Activated T-helper 2 cell treated with anti-CD3 and anti-CD28 coated beads, Interferon-gamma antibody, Interleukin-2, Interleukin-4, amounts not matched to agents 10 μg/mL and 5 μg/mL and 100 μg/mL, durations not matched to agents 14 hours and 24 hours and 36 hours (primary cell): ENCODE results near the gene NFATC2. TPM values are rescaled to one million over a fixed set of nuclear protein-coding genes. Genes with fewer than 3 reads are reported as not detected.

ENCODE experiments used
- DNase-seq: peaks from one replicate; pipeline ENCODE4 v3.0.0; 2021; ENCODE audit warnings: low spot score
- H3K27ac Mint-ChIP-seq: one replicate; pipeline ENCODE4 v1.8.0; 2021; ENCODE audit warnings: mixed read lengths
- H3K27me3 Mint-ChIP-seq: one replicate; pipeline ENCODE4 v1.8.0; 2021; ENCODE audit warnings: low read depth, mixed read lengths
- H3K36me3 Mint-ChIP-seq: one replicate; pipeline ENCODE4 v1.8.0; 2021; ENCODE audit warnings: low read depth, mixed read lengths
- H3K4me1 Mint-ChIP-seq: one replicate; pipeline ENCODE4 v1.8.0; 2021; ENCODE audit warnings: low read depth, mixed read lengths
- H3K4me3 Mint-ChIP-seq: one replicate; pipeline ENCODE4 v1.8.0; 2021; ENCODE audit warnings: low read depth, mild to moderate bottlenecking, moderate library complexity, mixed read lengths
- H3K9me3 Mint-ChIP-seq: one replicate; pipeline ENCODE4 v1.8.0; 2021; ENCODE audit warnings: mixed read lengths
- intact Hi-C: fragments of 100-400 bp; cut with micrococcal nuclease; formaldehyde crosslinking; loops from one replicate; pipeline ENCODE4 v1.15.1; 2023
- total RNA-seq: library from RNA; stranded (reverse); gene quantifications from 2 replicates; pipeline ENCODE4 v1.2.3, GENCODE V29; 2022

The NFATC2 gene
- total RNA-seq, 1 donor from 2014 or later: 67.1 TPM

GRCh38 chr20:51418137-51418529, 124.4 kb downstream of the NFATC2 start:
- Mint-ChIP-seq H3K9me3 (no peaks in the 10 kb centered on the region), H3K36me3 (peaks cover 72% of the 10 kb centered on the region), H3K4me1 (peaks cover 43% of the 10 kb centered on the region), H3K27me3 (no peaks in the 10 kb centered on the region), H3K27ac (no peak overlapping the region), H3K4me3 (no peak overlapping the region)
- intact Hi-C loops: no loop called here
- no peak for DNase-seq

- Mint-ChIP-seq H3K27me3 (no peaks in the 10 kb centered on the region), H3K36me3 (peaks cover 72% of the 10 kb centered on the region), H3K4me1 (peaks cover 41% of the 10 kb centered on the region), H3K9me3 (no peaks in the 10 kb centered on the region), H3K27ac (peak overlapping the region; percentile 75), H3K4me3 (no peak overlapping the region)
- no peak for DNase-seq
- intact Hi-C loops: no loop called here
Observed at GRCh38 chr20:51417250-51418136, 125.0 kb downstream of the NFATC2 start.

- peak overlapping the region; percentile 75 for H3K27ac Mint-ChIP-seq
- peaks cover 71% of the 10 kb centered on the region for H3K36me3 Mint-ChIP-seq
- no peak for DNase-seq
- no peaks in the 10 kb centered on the region for H3K9me3 Mint-ChIP-seq
- no peaks in the 10 kb centered on the region for H3K27me3 Mint-ChIP-seq
- no peak overlapping the region for H3K4me3 Mint-ChIP-seq
- intact Hi-C loops: no loop called here
- H3K4me1 Mint-ChIP-seq: peaks cover 41% of the 10 kb centered on the region
Observed at GRCh38 chr20:51416532-51417249, 125.8 kb downstream of the NFATC2 start.

GRCh38 chr20:51413857-51414256, 128.7 kb downstream of the NFATC2 start:
- DNase-seq: no peak
- Mint-ChIP-seq H3K4me1 (peaks cover 51% of the 10 kb centered on the region), H3K27ac (peak overlapping the region; percentile 42), H3K9me3 (peaks cover 6% of the 10 kb centered on the region), H3K36me3 (peaks cover 69% of the 10 kb centered on the region), H3K27me3 (no peaks in the 10 kb centered on the region), H3K4me3 (no peak overlapping the region)
- intact Hi-C loops: no loop called here

DNA sequence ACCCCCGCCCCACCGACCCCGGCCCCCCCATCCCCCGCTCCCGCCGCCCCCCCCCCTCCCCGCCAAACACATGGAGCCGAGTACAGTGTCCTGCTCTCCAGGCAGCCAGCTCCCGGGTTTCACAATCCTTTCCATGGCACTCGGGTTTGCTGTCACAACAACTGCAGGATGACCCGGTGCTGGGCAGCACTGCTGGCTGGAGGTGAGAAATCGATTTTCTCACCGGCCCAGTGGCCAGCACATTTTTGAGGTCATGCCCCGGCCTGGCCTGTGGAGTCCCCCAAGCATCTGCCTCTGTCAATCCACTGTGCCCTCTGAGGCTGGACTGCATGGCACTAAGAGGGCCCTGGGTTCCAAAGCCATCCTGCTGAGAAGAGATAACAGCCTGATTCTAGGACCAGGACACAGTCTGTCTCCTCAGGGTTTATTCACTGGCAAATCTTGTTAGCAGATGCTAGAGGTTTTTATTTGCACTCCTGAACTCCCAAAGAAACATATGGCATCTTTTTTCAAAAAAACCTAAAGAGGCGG, 129.5 kb downstream of the NFATC2 start:
- intact Hi-C loops: no loop called here
- Mint-ChIP-seq H3K36me3 (peaks cover 74% of the 10 kb centered on the region), H3K4me3 (no peak overlapping the region), H3K4me1 (peaks cover 53% of the 10 kb centered on the region), H3K27me3 (no peaks in the 10 kb centered on the region), H3K27ac (no peak overlapping the region), H3K9me3 (peaks cover 6% of the 10 kb centered on the region)
- no peak for DNase-seq

DNA sequence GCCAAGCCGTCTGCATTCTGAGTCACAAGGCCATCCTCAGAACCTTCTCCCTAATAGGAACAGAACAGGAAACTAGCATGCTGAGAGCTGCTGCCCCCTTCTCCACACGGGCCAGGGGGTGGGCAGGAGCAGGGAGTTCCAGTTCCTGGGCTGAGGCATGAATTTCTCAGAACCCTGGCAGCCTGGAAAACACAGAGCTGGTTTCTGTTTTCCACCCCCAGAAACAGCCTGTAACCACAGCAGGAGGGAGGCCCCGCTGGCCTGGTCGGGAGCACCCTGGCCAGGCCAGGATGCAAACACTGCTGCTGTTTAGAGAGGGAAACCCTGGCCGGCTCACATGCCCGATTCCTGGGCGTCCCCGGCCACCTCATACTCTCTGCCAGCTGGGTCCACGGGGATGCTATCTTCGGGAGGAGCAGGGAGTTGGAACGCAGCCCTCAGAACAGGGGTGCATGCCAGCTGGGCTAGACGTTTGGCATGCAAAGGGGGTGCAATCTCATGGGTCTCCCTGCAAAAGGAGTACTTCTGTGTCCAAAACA, 130.1 kb downstream of the NFATC2 start:
- no peaks in the 10 kb centered on the region for H3K27me3 Mint-ChIP-seq
- intact Hi-C loops: no loop called here
- no peak for DNase-seq
- H3K4me1 Mint-ChIP-seq: peaks cover 52% of the 10 kb centered on the region
- H3K36me3 Mint-ChIP-seq: peaks cover 76% of the 10 kb centered on the region
- peak overlapping the region; percentile 60 for H3K27ac Mint-ChIP-seq
- H3K9me3 Mint-ChIP-seq: peaks cover 6% of the 10 kb centered on the region
- no peak overlapping the region for H3K4me3 Mint-ChIP-seq

- no peak overlapping the region for H3K4me3 Mint-ChIP-seq
Observed at GRCh38 chr20:51411870-51412269, 130.6 kb downstream of the NFATC2 start.

DNA sequence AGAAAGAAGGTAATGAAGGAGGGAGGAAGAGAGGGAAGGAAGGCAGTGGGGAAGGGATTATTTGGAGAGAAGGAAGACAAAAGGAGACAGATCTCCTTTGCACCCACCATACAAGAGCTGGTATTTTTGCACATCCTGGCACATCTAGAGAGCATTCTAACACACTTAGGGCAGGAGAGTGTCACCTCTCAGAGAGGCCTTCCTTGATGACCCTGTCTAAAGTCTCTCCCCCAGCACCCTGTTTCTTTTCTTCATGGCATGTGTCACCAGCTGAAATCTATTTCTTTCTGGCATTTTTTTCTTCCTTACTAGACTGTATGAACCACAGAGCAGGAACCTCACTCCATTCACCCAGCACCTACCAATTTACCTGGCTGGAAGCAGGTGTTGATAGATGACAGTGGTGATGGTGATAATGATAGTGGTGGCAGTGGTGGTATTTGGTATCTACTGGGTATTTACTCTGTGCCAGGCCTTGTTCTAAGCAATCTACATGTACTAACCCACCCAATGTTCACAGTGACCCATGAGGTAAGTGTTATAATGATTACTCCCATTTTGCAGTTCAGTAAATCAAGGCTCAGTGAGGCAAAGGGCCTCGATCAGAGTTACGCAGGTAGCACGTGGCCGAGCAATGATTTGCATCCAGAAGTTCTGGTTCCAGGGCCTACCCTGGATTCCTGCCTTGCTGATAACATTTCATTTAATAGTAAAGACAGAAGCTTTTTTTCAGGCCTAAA, 131.8 kb downstream of the NFATC2 start:
- Mint-ChIP-seq H3K4me3 (no peak overlapping the region), H3K27ac (peak overlapping the region; percentile 7), H3K27me3 (no peaks in the 10 kb centered on the region), H3K4me1 (peaks cover 53% of the 10 kb centered on the region), H3K9me3 (peaks cover 6% of the 10 kb centered on the region), H3K36me3 (peaks cover 78% of the 10 kb centered on the region)
- intact Hi-C loops: no loop called here
- DNase-seq: no peak

More at GRCh38 chr20:51411870-51412269, 130.6 kb downstream of the NFATC2 start:
- intact Hi-C loops: no loop called here
- Mint-ChIP-seq H3K36me3 (peaks cover 76% of the 10 kb centered on the region), H3K4me1 (peaks cover 50% of the 10 kb centered on the region), H3K9me3 (peaks cover 6% of the 10 kb centered on the region), H3K27ac (peak overlapping the region; percentile 42), H3K27me3 (no peaks in the 10 kb centered on the region)
- DNase-seq: no peak

DNA sequence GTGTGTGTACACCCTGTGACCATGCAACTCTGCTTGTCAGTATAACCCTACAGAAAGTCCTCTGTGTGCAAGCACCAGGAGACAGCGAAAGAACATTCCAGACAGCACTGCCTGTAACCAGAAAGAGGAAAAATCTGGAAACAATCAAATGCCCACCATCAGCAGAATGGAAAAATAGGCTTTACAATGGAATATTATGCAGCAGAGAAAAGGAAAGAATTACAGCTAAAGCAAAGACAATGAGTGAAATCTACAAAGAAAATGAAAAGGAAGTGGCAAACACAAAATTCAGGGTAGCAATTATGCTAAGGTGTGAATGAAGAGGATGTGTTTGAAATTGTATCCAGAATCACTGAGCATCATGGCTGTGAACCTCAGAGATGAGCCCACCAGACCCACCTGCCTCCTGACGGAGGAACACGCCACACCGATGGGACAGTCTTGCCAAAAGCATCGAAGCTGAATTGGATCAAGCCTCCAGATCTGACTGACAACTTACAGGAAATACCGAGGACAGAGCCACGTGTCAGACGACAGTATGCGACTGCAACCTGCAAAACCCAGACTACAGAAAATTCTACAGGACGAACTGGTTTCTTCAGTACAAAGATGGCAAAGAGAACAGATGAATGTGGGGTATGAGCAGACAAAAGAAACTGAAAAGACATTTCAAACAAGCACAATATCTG, 133.2 kb downstream of the NFATC2 start:
- Mint-ChIP-seq H3K4me1 (peaks cover 63% of the 10 kb centered on the region), H3K4me3 (no peak overlapping the region), H3K9me3 (peaks cover 6% of the 10 kb centered on the region), H3K36me3 (peaks cover 82% of the 10 kb centered on the region), H3K27ac (no peak overlapping the region), H3K27me3 (no peaks in the 10 kb centered on the region)
- intact Hi-C loops: no loop called here
- no peak for DNase-seq

- Mint-ChIP-seq H3K4me1 (peaks cover 88% of the 10 kb centered on the region), H3K4me3 (peak overlapping the region; percentile 28), H3K36me3 (peaks cover 93% of the 10 kb centered on the region), H3K9me3 (peaks cover 5% of the 10 kb centered on the region), H3K27ac (peak overlapping the region; percentile 95), H3K27me3 (no peaks in the 10 kb centered on the region)
- DNase-seq: peak; percentile 84
- intact Hi-C loops: loop anchor here (1.0 to 5.0 kb wide), 5 partner anchors 18 to 313 kb away; no protein-coding TSS in a partner anchor
Observed at GRCh38 chr20:51404297-51405060, 138.0 kb downstream of the NFATC2 start.

DNA sequence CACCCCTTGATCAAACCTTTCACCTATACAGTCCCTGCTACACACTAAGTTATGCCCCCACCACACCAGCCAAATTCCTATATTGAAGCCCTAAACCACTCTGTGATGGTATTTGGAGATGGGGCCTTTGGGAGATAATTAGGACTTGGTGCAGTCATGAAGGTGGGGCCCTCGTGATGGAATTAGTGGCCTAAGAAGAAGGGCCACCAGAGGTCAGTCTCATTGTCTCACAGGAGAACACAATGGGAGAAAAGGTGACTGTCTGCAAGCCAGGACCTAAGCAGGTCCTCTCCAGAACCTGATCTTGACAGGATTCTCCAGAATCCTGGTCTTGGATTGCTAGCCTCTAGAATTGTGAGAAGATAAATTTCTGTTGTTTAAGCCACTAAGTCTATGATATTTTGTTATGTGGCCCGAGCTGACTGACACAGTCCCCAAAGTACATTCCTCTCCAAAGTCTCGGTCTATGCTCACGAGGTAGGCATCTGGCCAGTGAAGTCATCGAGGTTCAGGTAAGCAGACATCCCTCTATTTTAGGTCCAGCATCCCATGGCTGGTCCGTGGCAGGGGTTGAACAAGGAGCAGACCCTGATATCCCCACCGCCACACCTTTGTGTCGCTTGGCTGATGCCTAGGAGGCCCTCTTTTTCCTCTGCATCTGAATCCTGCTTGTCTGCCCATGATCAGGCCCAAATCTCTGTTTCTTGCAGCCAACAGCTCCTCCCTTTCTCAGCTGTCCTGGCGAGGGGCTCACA, 138.9 kb downstream of the NFATC2 start:
- Mint-ChIP-seq H3K4me3 (no peak overlapping the region), H3K9me3 (no peaks in the 10 kb centered on the region), H3K4me1 (peaks cover 89% of the 10 kb centered on the region), H3K27ac (peak overlapping the region; percentile 95), H3K27me3 (no peaks in the 10 kb centered on the region), H3K36me3 (peaks cover 93% of the 10 kb centered on the region)
- no peak for DNase-seq
- intact Hi-C loops: loop anchor here (1.0 to 5.0 kb wide), 5 partner anchors 19 to 314 kb away; no protein-coding TSS in a partner anchor
